HepG2 (cell line): ENCODE measurements around the gene ANKRD13D. TPM values are rescaled to one million over a fixed set of nuclear protein-coding genes. Genes with fewer than 3 reads are reported as not detected.

ENCODE experiments used
- ASH2L ChIP-seq: fragments of 300-600, 200-600 bp; sonication (generic); IDR thresholded peaks from 2 replicates; pipeline ENCODE4 v1.7.0; 2017; ENCODE audit warnings: low read depth, mild to moderate bottlenecking, moderate library complexity, mixed read lengths, low read length; ENCODE audit not compliant: insufficient read length
- ELF3 ChIP-seq: IDR thresholded peaks from 2 replicates; pipeline ENCODE4 v1.6.1; 2016; ENCODE audit warnings: missing genetic modification reagents, missing compliant biosample characterization
- HOXA5 ChIP-seq: sonication (generic); formaldehyde crosslinking; IDR thresholded peaks from 2 replicates; pipeline ENCODE4 v1.4.0; 2020; ENCODE audit warnings: missing genetic modification reagents
- NFATC3 ChIP-seq: sonication (generic); formaldehyde crosslinking; IDR thresholded peaks from 2 replicates; pipeline ENCODE4 v1.5.1; 2020; ENCODE audit warnings: mild to moderate bottlenecking, missing genetic modification reagents
- PAX8 ChIP-seq: sonication (generic); formaldehyde crosslinking; IDR thresholded peaks from 2 replicates; pipeline ENCODE4 v1.8.0; 2022; ENCODE audit warnings: mild to moderate bottlenecking, missing genetic modification reagents, borderline replicate concordance
- RXRA ChIP-seq: sonication (generic); formaldehyde crosslinking; IDR thresholded peaks from 2 replicates; pipeline ENCODE4 v1.5.1; 2020; ENCODE audit warnings: missing genetic modification reagents
- SMARCE1 ChIP-seq: fragments of 450-650 bp; IDR thresholded peaks from 2 replicates; pipeline ENCODE4 v1.6.1; 2017; ENCODE audit warnings: borderline replicate concordance
- SMC3 ChIP-seq: IDR thresholded peaks from 2 replicates; pipeline ENCODE4 v1.6.1; 2011; ENCODE audit warnings: low read length, improper control_type of control experiment
- SP1 ChIP-seq, 2 experiments: fragments of 450-650 bp in 1 of 2; sonication (generic) in 1 of 2; formaldehyde crosslinking in 1 of 2; IDR thresholded peaks; 2 replicates each; pipeline versions ENCODE4 v1.4.0 to v1.6.1; 2016 to 2020; ENCODE audit warnings: missing genetic modification reagents in 1 of 2
- STAT5B ChIP-seq: sonication (generic); formaldehyde crosslinking; IDR thresholded peaks from 2 replicates; pipeline ENCODE4 v1.4.0; 2020; ENCODE audit warnings: missing genetic modification reagents
- TEAD3 ChIP-seq: optimal IDR thresholded peaks from 2 replicates; pipeline ENCODE3; 2016; ENCODE audit warnings: borderline replicate concordance
- ZNF180 ChIP-seq: sonication (generic); formaldehyde crosslinking; IDR thresholded peaks from 2 replicates; pipeline ENCODE4 v1.4.0; 2020; ENCODE audit warnings: low read depth, missing genetic modification reagents, borderline replicate concordance
- ZNF333 ChIP-seq: sonication (generic); formaldehyde crosslinking; IDR thresholded peaks from 2 replicates; pipeline ENCODE4 v1.4.0; 2020; ENCODE audit warnings: mild to moderate bottlenecking, missing genetic modification reagents, borderline replicate concordance
- polyA plus RNA-seq, 8 experiments: library from polyadenylated mRNA; depleted of rRNA in 3 of 8; stranded (reverse) in 7 of 8; unstranded in 1 of 8; fragments of >200 nt; fragmentation: Illumina TruSeq in 4 of 8; extraction: Trizol in 4 of 8; gene quantifications; 2 replicates each; pipeline versions ENCODE4 v1.2.1 to v1.2.3, GENCODE V29; 2011 to 2016; ENCODE audit warnings: low read depth in 4 of 8, missing spikeins in 1 of 8, mixed read lengths in 1 of 8; ENCODE audit not compliant: insufficient read depth in 1 of 8
- total RNA-seq, 5 experiments: library from RNA; depleted of rRNA; stranded (reverse); fragments of >200 nt; fragmentation: Illumina TruSeq; extraction: Trizol; gene quantifications; 2 replicates each; pipeline ENCODE4 v1.2.3, GENCODE V29; 2016; ENCODE audit warnings: low read depth in 1 of 5
- TF ChIP-seq, protein P1 (sequence below): sonication (generic); formaldehyde crosslinking; IDR thresholded peaks from 2 replicates; pipeline ENCODE4 v1.4.0; 2020; ENCODE audit warnings: missing genetic modification reagents, borderline replicate concordance
- TF ChIP-seq, protein P2 (sequence below): IDR thresholded peaks from 2 replicates; pipeline ENCODE4 v1.6.1; 2016; ENCODE audit warnings: missing genetic modification reagents, missing compliant biosample characterization
- TF ChIP-seq, protein P3 (sequence below): sonication (generic); formaldehyde crosslinking; IDR thresholded peaks from 2 replicates; pipeline ENCODE4 v1.4.0; 2020; ENCODE audit warnings: mild to moderate bottlenecking, missing genetic modification reagents
- TF ChIP-seq, protein P4 (sequence below): IDR thresholded peaks from 2 replicates; pipeline ENCODE4 v1.6.1; 2012; ENCODE audit warnings: inconsistent platforms
- TF ChIP-seq, protein P5 (sequence below): sonication (generic); formaldehyde crosslinking; IDR thresholded peaks from 2 replicates; pipeline ENCODE4 v1.4.0; 2020; ENCODE audit warnings: mild to moderate bottlenecking, missing genetic modification reagents

The ANKRD13D gene
- total and polyA plus RNA-seq, 2 of the 13 experiments (the other 11 are each of a cell fraction or from before 2014, with no cell fraction given), result 18.6 to 27.3 TPM

DNA sequence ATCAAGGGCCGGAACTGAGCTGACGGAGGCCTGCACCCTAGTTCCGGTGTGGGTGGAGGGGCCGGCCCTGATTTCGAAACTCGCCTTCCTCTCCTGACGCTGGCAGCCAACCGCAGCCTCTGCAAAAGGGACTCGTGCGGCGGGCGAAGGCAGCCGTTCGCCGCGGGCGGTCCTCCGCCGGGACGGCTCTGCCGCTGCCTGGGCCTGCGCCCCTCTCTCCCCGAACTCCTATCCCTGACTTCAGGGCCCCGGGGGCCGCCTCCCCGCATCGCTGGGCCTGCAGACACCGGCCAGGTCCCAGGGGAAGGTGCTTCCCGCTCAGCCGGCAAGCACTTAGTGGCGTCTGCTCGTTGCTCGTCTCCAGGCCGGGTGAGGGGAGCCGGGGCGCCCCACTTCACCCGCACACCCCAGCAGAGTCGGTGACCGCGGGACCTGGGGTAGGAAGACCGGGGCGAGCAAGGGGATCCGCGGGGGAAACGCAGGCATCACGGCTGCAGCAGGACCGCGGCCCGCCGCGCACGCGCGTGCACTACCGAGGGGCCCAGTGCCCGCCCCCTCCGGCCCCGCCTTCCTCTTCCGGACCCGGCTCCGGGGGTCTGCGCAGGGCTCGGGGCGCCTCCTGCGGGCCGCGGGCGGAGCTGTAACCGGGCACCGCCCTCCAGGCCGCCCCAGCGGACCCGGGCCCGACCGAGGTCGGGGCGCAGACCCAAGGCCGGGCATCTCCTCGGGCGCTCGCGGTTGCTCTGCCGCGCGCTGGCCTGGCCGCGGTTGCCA is 464 bp upstream of the ANKRD13D start (continued):
- TF ChIP-seq, protein P1, sequence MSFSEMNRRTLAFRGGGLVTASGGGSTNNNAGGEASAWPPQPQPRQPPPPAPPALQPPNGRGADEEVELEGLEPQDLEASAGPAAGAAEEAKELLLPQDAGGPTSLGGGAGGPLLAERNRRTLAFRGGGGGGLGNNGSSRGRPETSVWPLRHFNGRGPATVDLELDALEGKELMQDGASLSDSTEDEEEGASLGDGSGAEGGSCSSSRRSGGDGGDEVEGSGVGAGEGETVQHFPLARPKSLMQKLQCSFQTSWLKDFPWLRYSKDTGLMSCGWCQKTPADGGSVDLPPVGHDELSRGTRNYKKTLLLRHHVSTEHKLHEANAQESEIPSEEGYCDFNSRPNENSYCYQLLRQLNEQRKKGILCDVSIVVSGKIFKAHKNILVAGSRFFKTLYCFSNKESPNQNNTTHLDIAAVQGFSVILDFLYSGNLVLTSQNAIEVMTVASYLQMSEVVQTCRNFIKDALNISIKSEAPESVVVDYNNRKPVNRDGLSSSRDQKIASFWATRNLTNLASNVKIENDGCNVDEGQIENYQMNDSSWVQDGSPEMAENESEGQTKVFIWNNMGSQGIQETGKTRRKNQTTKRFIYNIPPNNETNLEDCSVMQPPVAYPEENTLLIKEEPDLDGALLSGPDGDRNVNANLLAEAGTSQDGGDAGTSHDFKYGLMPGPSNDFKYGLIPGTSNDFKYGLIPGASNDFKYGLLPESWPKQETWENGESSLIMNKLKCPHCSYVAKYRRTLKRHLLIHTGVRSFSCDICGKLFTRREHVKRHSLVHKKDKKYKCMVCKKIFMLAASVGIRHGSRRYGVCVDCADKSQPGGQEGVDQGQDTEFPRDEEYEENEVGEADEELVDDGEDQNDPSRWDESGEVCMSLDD, result no peak; the same call in 1 of the 2 replicates
- TF ChIP-seq ZNF180 (no peak), SMC3 (no peak), ZNF333 (peak; percentile 79; the same call in 1 of the 2 replicates), STAT5B (CRISPR knock-in tag) (no peak; the same call in none of the 2 replicates), SP1 (IDR thresholded peaks at IDR 0.05) (no peak), SP1 (CRISPR knock-in tag; IDR thresholded peaks at IDR 0.05) (peak; percentile 38; the same call in 1 of the 2 replicates), ASH2L (peak; percentile 67), NFATC3 (CRISPR knock-in tag) (peak; percentile 66; the same call in 1 of the 2 replicates), TEAD3 (no peak), ELF3 (peak; percentile 78), RXRA (CRISPR knock-in tag) (peak; percentile 60), PAX8 (CRISPR knock-in tag) (peak; percentile 93; the same call in 1 of the 2 replicates), SMARCE1 (no peak), HOXA5 (CRISPR knock-in tag) (peak; percentile 75; the same call in 1 of the 2 replicates)
- TF ChIP-seq, protein P2, sequence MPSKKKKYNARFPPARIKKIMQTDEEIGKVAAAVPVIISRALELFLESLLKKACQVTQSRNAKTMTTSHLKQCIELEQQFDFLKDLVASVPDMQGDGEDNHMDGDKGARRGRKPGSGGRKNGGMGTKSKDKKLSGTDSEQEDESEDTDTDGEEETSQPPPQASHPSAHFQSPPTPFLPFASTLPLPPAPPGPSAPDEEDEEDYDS (CRISPR knock-in tag), result peak; percentile 76
- TF ChIP-seq, protein P3, sequence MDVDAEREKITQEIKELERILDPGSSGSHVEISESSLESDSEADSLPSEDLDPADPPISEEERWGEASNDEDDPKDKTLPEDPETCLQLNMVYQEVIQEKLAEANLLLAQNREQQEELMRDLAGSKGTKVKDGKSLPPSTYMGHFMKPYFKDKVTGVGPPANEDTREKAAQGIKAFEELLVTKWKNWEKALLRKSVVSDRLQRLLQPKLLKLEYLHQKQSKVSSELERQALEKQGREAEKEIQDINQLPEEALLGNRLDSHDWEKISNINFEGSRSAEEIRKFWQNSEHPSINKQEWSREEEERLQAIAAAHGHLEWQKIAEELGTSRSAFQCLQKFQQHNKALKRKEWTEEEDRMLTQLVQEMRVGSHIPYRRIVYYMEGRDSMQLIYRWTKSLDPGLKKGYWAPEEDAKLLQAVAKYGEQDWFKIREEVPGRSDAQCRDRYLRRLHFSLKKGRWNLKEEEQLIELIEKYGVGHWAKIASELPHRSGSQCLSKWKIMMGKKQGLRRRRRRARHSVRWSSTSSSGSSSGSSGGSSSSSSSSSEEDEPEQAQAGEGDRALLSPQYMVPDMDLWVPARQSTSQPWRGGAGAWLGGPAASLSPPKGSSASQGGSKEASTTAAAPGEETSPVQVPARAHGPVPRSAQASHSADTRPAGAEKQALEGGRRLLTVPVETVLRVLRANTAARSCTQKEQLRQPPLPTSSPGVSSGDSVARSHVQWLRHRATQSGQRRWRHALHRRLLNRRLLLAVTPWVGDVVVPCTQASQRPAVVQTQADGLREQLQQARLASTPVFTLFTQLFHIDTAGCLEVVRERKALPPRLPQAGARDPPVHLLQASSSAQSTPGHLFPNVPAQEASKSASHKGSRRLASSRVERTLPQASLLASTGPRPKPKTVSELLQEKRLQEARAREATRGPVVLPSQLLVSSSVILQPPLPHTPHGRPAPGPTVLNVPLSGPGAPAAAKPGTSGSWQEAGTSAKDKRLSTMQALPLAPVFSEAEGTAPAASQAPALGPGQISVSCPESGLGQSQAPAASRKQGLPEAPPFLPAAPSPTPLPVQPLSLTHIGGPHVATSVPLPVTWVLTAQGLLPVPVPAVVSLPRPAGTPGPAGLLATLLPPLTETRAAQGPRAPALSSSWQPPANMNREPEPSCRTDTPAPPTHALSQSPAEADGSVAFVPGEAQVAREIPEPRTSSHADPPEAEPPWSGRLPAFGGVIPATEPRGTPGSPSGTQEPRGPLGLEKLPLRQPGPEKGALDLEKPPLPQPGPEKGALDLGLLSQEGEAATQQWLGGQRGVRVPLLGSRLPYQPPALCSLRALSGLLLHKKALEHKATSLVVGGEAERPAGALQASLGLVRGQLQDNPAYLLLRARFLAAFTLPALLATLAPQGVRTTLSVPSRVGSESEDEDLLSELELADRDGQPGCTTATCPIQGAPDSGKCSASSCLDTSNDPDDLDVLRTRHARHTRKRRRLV (CRISPR knock-in tag), result no peak
- TF ChIP-seq, protein P4, sequence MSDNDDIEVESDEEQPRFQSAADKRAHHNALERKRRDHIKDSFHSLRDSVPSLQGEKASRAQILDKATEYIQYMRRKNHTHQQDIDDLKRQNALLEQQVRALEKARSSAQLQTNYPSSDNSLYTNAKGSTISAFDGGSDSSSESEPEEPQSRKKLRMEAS, result peak; percentile 76
- TF ChIP-seq, protein P5, sequence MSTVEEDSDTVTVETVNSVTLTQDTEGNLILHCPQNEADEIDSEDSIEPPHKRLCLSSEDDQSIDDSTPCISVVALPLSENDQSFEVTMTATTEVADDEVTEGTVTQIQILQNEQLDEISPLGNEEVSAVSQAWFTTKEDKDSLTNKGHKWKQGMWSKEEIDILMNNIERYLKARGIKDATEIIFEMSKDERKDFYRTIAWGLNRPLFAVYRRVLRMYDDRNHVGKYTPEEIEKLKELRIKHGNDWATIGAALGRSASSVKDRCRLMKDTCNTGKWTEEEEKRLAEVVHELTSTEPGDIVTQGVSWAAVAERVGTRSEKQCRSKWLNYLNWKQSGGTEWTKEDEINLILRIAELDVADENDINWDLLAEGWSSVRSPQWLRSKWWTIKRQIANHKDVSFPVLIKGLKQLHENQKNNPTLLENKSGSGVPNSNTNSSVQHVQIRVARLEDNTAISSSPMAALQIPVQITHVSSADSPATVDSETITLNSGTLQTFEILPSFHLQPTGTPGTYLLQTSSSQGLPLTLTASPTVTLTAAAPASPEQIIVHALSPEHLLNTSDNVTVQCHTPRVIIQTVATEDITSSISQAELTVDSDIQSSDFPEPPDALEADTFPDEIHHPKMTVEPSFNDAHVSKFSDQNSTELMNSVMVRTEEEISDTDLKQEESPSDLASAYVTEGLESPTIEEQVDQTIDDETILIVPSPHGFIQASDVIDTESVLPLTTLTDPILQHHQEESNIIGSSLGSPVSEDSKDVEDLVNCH (CRISPR knock-in tag), result peak; percentile 77; the same call in 1 of the 2 replicates
